Breast epithelium (tissue), 3 donors: ENCODE results near the gene ABI3BP.

Experiments used
- CTCF ChIP-seq, 3 donors: fragments of 450-650 bp; IDR thresholded peaks; one replicate each; pipeline ENCODE4 v1.5.1; 2016 to 2017; ENCODE audit warnings: antibody characterized with exemption in 3 of 3, mild to moderate bottlenecking in 3 of 3, moderate library complexity in 3 of 3
- POLR2A ChIP-seq: fragments of 450-650 bp; IDR thresholded peaks from one replicate; pipeline ENCODE4 v1.6.1; 2016; ENCODE audit warnings: antibody characterized with exemption, mild to moderate bottlenecking, moderate library complexity

- TF ChIP-seq POLR2A (no peak), CTCF (IDR thresholded peaks at IDR 0.05) (no peak)
Measured at GRCh38 chr3:100844063-100844936, 148.9 kb downstream of the ABI3BP start.
